HFF-Myc (cell line): ENCODE data around the gene SRRM4.
A peak's percentile ranks its signal among the peaks of the same experiment; 100 is the strongest.

ENCODE experiments used
- DNase-seq: peaks from one replicate; pipeline ENCODE4 v3.0.0-alpha.2; 2011; ENCODE audit warnings: low read depth; ENCODE audit errors: extremely low read depth
- H3K4me3 ChIP-seq: replicated peaks from 2 replicates; pipeline ENCODE4 v1.5.1; 2011; ENCODE audit warnings: low read depth, mild to moderate bottlenecking, control low read depth, low read length
- CTCF ChIP-seq: IDR thresholded peaks from 2 replicates; pipeline ENCODE4 v1.5.1; 2012; ENCODE audit warnings: mild to moderate bottlenecking, low read depth, low read length, control low read depth; ENCODE audit errors: missing control alignments

Gene SRRM4

GRCh38 chr12:119177724-119178380, 196.5 kb downstream of the SRRM4 start:
- TF ChIP-seq CTCF, result no peak
- no peak for DNase-seq
- H3K4me3 ChIP-seq, result no peak overlapping the region

GRCh38 chr12:119178544-119179334, 197.4 kb downstream of the SRRM4 start, which contains the start of gene HSPB8:
HSPB8 (plus strand) TSS chr12:119178931; CDS start chr12:119179313, 382 bp downstream.
- peak within 1 kb of the TSS; percentile 21; the same call in 1 of the 2 replicates for H3K4me3 ChIP-seq
- no peak for DNase-seq
- TF ChIP-seq CTCF, result no peak

GRCh38 chr12:119179335-119180021, 198.1 kb downstream of the SRRM4 start:
- H3K4me3 ChIP-seq, result peak overlapping the region; percentile 21
- no peak for DNase-seq
- no peak for TF ChIP-seq CTCF

GRCh38 chr12:119180380-119181040, 199.2 kb downstream of the SRRM4 start:
- TF ChIP-seq CTCF, result no peak
- no peak for DNase-seq
- H3K4me3 ChIP-seq, result peak overlapping the region; percentile 11; the same call in 1 of the 2 replicates

GRCh38 chr12:119181202-119181601, 199.9 kb downstream of the SRRM4 start:
- no peak for DNase-seq
- H3K4me3 ChIP-seq, result no peak overlapping the region
- no peak for TF ChIP-seq CTCF

GRCh38 chr12:119181944-119182343, 200.6 kb downstream of the SRRM4 start:
- no peak for TF ChIP-seq CTCF
- DNase-seq, result no peak
- no peak overlapping the region for H3K4me3 ChIP-seq
